GM13977 (cell line): Measurements from ENCODE around the gene GLYR1.

Source experiments
- DNase-seq: peaks from one replicate; pipeline ENCODE4 v3.0.0; 2012; ENCODE audit warnings: low spot score
- in situ Hi-C: fragments of 300-500 bp; cut with MboI; formaldehyde crosslinking; loops from one replicate; pipeline ENCODE4 v1.12.0; 2022; ENCODE audit warnings: low sequenced_read_pairs, low pct_unique_long_range_greater_than_20kb, mixed read lengths, inconsistent platforms; ENCODE audit not compliant: unreplicated experiment
- TF ChIP-seq, protein P1 (sequence below): IDR thresholded peaks from 2 replicates; pipeline ENCODE4 v1.5.1; 2012; ENCODE audit warnings: mild to moderate bottlenecking, control low read depth; ENCODE audit not compliant: insufficient read depth; ENCODE audit errors: extremely low read depth, missing control alignments

The GLYR1 gene

GRCh38 chr16:4855371-4855770 lies 8.3 kb upstream of the GLYR1 start:
- DNase-seq = no peak
- TF ChIP-seq, protein P1, sequence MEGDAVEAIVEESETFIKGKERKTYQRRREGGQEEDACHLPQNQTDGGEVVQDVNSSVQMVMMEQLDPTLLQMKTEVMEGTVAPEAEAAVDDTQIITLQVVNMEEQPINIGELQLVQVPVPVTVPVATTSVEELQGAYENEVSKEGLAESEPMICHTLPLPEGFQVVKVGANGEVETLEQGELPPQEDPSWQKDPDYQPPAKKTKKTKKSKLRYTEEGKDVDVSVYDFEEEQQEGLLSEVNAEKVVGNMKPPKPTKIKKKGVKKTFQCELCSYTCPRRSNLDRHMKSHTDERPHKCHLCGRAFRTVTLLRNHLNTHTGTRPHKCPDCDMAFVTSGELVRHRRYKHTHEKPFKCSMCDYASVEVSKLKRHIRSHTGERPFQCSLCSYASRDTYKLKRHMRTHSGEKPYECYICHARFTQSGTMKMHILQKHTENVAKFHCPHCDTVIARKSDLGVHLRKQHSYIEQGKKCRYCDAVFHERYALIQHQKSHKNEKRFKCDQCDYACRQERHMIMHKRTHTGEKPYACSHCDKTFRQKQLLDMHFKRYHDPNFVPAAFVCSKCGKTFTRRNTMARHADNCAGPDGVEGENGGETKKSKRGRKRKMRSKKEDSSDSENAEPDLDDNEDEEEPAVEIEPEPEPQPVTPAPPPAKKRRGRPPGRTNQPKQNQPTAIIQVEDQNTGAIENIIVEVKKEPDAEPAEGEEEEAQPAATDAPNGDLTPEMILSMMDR = no peak
- in situ Hi-C loops = no loop called here

- TF ChIP-seq, protein P1 = no peak
- DNase-seq = no peak
- in situ Hi-C loops = no loop called here
Measured at GRCh38 chr16:4852221-4852872, 5.3 kb upstream of the GLYR1 start.

GRCh38 chr16:4850211-4850610 lies 3.1 kb upstream of the GLYR1 start:
- TF ChIP-seq, protein P1 = no peak
- no peak for DNase-seq
- in situ Hi-C loops = no loop called here

GRCh38 chr16:4847774-4848587 lies 893 bp upstream of the GLYR1 start:
- in situ Hi-C loops = no loop called here
- TF ChIP-seq, protein P1 = no peak

DNA sequence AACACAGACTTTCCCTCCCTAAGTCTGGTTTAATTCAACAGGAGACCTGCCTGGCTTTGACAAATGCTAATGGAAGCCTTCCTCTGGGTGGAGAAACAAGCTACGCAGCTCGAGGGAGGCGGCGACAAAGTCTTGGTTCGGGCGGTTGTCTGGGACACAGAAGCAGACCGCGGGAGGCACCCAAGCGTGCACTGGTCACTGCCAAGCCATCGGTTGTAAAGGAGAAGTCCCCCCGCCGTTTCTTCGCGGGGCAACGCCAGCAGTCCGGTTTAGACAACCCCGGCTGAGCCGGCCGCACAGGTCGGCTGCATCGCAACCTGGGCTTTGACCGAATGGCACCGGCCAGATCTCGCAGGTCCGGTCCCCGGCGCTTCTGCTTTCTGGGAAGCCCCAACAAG lies 586 bp downstream of the GLYR1 start:
- DNase-seq = peak; percentile 66
- TF ChIP-seq, protein P1 = no peak
- in situ Hi-C loops = no loop called here

More at GRCh38 chr16:4847774-4848587, 893 bp upstream of the GLYR1 start:
- DNase-seq = peak; percentile 51

DNA sequence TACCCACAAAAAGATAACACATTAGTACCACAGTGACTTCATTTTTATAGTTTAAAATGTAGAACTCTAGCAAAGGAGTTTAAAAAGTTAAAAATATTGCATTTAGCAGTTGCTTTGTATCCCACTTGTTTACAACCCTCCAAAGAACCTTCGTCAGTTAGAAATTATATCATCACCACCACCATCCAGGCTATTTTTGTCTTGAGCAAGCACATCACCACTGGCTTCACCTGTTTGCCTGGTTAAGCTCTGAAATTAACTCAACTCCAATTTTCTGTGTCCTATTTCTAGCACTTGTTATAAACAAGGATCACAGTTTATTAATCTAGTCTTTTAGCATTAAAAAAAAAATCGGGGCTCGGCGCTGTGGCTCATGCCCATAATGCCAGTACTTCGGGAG lies 6.1 kb downstream of the GLYR1 start:
- no peak for DNase-seq
- in situ Hi-C loops = no loop called here
- TF ChIP-seq, protein P1 = no peak
